HG02763 (cell line): ENCODE measurements around the gene CD6.

Source experiments
- ATAC-seq: cut with Tn5 transposase; IDR thresholded peaks from one replicate; pipeline ENCODE4 v1.9.1; 2021; ENCODE audit warnings: mild to moderate bottlenecking, moderate library complexity; ENCODE audit not compliant: unreplicated experiment

CD6 gene

GRCh38 chr11:60971520-60971919, at the start of gene CD6:
Gene CD6, plus strand, starts transcription at chr11:60971680. Its CDS starts 186 bp downstream, at chr11:60971866.
- no peak for ATAC-seq

DNA sequence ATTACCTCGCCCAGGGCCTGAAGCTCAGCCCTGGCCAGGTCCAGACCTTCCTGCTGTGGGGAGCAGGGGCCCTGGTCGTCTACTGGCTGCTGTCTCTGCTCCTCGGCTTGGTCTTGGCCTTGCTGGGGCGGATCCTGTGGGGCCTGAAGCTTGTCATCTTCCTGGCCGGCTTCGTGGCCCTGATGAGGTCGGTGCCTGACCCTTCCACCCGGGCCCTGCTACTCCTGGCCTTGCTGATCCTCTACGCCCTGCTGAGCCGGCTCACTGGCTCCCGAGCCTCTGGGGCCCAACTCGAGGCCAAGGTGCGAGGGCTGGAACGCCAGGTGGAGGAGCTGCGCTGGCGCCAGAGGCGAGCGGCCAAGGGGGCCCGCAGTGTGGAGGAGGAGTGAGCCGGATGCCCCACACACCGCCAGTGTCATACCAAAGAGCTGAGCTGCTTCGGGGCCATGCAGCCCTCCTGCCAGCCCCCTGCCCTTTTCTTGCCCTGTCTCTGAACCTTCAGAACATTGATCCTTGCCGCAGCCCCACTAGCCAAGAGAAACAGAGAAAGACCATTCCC, 49.6 kb upstream of the CD6 start:
- ATAC-seq: no peak

GRCh38 chr11:60922906-60923305, 48.6 kb upstream of the CD6 start:
- no peak for ATAC-seq

- ATAC-seq: no peak
These were observed 48.2 kb upstream of the CD6 start for GRCh38 chr11:60923326-60923725.

GRCh38 chr11:60923800-60924109, 47.7 kb upstream of the CD6 start:
- ATAC-seq: no peak

DNA sequence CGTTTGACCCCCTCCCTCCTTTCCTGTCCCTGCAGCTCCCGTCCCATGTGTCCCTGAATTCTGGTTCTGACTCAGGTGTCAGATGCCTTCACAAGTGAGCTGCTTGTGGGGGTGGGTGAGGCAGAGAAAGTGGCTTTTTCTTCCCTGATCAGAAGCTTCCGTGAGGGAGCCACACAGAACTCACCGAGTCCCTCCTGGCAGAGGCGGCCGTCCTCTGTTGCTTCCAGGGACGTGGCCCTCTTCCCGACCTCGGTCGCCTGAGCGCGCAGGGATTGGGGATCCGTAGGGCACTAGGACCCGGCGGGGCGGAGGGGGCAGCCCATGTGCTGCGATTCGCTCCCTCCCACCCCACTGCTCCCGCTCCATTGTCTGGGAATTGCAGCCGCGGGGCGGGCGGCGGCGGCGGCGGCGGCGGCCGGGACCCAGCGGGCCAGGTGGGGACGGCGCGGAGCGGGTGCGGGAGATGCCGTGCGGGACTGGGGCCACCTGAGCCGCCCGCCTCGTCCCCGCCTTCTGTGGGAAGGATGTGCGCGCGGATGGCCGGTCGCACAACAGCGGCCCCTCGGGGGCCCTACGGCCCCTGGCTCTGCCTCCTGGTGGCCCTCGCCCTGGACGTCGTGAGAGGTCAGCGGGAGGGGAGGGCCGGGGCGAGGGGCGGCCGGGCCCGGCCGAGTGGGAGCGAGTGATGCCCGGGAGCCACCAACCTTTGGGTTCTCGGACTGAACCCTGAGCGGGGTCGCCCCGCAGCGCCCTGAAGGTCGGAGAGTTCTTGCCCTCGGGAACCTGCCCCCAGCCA, 47.2 kb upstream of the CD6 start, which contains the start of gene TMEM132A:
Gene TMEM132A, plus strand, starts transcription at position 351 of the 796 bp plus-strand sequence. Its CDS starts 174 bp downstream, at position 525.
- no peak for ATAC-seq

DNA sequence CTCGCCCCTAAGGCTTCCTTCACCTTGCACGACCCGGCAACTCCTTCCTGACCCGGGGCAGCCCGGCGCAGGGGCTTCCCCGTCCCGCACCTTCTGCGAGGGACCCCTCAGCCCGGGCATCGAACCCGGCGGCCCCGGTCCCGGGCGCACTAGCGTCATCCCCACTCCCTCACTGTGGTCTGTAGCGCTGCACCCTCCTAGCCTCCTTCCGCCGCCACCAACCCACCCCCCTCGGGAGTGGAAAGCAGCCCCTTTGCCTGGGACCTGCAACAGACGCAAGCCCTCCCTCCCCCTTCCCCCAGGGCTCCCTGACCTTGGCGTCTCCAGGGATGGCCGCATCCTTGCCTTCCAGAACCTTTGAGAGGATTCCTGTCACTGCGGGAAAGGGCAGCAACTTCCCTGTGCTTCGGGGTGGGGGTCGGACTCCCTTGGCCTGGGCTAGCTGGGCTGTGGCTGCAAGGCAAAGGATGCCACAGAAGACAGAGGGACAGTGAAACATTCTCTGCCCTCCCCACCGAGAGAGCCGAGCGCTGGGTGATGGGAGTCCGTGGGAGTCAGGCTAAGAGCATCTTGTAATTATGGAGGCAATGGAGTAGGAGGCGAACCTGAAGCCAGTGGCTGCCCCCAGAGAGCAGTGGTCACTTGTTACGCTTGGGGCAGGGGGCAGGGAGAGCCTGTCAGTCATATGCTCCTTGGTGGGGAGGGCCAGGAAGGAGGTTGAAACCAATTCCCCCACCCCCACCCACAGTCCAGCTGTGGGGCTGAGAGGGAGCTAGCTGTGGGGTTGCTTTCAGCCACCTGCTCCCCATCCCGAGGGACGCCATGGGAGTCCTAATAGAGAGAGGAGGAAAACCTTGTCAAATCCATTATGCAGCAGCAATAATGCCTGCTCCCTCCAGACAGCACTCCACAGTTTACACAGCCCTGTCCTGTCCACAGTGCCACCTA, 46.3 kb upstream of the CD6 start:
- no peak for ATAC-seq

- no peak for ATAC-seq
These were observed 45.6 kb upstream of the CD6 start for GRCh38 chr11:60925868-60926267.

DNA sequence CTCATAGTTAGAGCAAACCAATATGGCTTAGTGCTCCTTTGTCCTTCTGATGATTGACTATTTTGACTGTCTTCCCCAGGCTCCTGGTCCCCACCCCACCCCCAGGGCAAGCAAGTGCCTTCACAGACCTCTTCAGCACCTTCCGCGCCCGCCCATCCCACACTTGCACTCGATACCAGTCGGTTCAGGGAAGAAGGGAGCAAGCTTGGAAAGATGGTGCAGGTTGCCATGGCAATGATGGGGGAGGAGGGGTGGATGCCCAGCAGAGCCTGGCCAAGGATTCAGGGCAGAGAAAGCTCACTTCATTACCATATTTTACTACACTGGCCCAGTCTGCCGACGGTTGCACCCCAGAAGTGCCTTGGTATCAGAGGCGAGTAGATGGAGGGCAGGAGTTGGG, 45.0 kb upstream of the CD6 start:
- ATAC-seq: no peak

DNA sequence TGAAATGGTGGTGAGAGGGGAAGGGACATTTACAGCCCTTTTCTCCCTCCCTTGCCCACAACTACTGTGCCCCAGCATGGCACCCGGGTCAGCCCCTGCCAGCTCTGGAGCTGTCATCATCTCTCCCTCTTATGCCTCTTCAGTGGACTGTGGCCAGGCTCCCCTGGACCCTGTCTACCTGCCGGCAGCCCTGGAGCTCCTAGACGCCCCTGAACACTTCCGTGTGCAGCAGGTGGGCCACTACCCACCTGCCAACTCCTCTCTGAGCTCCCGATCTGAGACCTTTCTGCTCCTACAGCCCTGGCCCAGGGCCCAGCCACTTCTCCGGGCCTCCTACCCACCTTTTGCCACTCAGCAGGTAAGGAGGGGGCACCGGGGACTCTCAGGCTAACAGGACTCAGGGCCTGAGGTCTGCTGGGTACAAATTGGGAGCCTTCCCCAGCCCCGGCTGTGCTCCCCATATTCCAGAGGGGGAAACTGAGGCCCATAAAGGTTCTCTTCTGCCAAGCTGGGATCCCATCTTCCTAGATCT, 44.4 kb upstream of the CD6 start:
- ATAC-seq: no peak

- no peak for ATAC-seq
These were observed 43.9 kb upstream of the CD6 start for GRCh38 chr11:60927600-60927999.

DNA sequence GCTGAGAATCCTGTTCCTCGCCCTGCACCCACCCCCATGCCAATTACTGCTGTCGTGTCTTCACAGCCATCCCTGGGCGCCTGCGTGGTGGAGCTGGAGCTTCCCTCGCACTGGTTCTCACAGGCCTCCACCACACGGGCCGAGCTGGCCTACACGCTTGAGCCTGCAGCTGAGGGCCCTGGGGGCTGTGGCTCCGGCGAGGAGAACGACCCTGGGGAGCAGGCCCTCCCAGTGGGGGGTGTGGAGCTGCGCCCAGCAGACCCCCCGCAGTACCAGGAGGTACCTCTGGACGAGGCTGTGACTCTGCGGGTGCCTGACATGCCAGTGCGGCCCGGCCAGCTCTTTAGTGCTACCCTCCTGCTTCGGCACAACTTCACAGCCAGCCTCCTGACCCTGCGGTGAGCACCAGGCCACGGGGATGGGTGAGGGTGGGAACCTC, 42.9 kb upstream of the CD6 start:
- ATAC-seq: no peak

DNA sequence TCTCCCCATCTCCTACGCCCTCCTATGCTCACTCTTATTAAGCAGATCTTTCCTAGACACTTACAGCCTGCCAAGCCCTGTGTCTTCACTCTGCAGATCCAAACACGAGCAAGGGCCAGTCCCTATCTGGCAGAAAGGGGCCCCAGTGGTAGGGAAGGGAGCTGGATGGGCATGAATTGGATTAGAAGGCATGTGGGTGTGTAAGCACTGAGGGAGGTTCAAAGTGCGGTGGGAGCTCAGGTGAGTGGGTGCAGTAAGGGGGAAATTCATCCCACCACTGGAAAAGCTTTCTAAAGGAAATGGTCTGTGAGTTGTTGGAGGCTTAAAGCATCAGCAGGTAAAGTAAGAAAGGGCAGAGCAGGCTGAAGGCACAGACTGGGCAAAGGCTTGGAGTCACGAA, 41.7 kb upstream of the CD6 start:
- ATAC-seq: no peak

DNA sequence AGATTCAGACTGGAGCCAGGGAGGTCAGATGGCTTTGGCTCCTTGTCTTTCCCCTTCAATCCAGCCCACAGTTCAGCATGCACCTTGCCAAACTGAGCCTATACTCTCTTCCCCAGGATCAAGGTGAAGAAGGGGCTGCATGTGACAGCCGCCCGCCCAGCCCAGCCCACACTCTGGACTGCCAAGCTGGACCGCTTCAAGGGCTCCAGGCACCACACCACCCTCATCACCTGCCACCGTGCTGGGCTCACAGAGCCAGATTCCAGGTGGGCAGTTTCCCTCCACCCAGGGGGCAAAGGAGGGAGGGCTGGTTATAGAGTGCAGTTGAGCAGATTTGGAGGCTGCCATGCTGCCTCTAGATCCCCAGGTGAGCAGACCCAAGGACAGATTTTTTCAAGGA, 41.1 kb upstream of the CD6 start:
- ATAC-seq: no peak

DNA sequence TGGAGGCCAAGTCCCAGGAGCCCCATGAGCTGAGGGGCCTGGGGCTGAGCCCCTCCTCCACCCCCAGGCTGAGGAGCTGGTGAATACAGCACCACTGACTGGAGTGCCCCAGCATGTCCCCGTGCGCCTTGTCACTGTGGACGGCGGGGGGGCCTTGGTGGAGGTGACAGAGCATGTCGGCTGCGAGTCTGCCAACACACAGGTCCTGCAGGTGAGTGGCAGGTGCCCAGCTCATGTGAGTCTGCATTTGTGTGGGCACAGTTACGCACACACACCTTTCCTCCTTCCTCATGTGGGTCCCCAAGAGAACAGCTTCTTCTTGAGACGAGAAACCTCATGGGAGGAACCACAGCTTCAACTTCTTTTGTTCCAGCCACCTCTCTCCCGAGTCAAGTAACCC, 39.6 kb upstream of the CD6 start:
- no peak for ATAC-seq

- ATAC-seq: no peak
These were observed 38.7 kb upstream of the CD6 start for GRCh38 chr11:60932605-60933356.

GRCh38 chr11:60933416-60934123, 37.9 kb upstream of the CD6 start:
- no peak for ATAC-seq

GRCh38 chr11:60934124-60934789, 37.2 kb upstream of the CD6 start:
- no peak for ATAC-seq

DNA sequence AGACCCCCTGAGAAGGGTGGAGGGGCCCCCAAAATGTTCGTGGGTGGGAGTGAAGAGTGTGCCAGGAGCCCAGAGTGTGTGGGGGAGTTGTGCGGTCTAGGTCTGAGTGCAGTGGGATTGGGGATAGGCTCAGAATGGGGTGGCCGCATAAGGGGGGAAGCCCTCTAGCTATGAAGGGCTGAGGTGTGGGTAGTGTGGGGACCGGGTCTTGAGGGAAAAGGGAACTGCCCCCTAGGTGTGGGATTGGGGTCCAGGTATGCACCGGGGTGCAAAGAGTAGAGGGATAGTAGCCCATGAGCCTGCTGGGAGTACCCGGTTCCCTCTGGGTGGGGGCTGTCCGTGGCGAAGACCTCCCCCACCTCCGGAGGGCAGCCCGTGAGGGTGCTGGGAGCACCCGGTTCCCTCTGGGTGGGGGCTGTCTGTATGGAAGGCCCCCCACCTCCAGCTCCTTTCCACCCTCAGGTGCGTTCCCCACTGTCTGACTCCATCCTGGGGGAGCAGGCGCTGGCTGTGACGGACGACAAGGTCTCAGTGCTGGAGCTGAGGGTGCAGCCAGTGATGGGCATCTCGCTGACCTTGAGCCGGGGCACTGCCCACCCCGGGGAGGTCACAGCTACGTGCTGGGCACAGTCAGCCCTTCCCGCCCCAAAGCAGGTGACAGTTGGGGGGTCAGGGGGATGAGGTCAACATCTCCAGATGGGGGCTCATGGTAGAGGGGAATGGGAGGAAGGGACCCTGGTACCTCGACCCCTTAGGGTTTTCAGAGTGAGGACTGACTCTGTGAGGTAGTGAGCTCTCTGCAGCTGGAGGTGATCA, 36.5 kb upstream of the CD6 start:
- no peak for ATAC-seq
